Esophagus muscularis mucosa (tissue), 4 donors: Measurements from ENCODE around the gene SEMA3G. TPM values are rescaled to one million over a fixed set of nuclear protein-coding genes. Genes with fewer than 3 reads are reported as not detected.

Source experiments
- DNase-seq: peaks from one replicate; pipeline ENCODE4 v3.0.0-alpha.2; 2017; ENCODE audit errors: extremely low spot score
- H3K27ac ChIP-seq, 4 donors: fragments of 200-600 bp; sonication (generic); replicated peaks in 1 of 4; 1 replicate in 3 of 4; 2 replicates in 1 of 4; pipeline ENCODE4 v1.5.1; 2016 to 2019; ENCODE audit warnings: mild to moderate bottlenecking in 1 of 4
- H3K27me3 ChIP-seq, 4 donors: fragments of 200-600 bp; sonication (generic); one replicate each; pipeline versions ENCODE4 v1.5.1 to v1.6.0; 2016 to 2019
- H3K36me3 ChIP-seq, 4 donors: fragments of 200-600 bp; sonication (generic); one replicate each; pipeline ENCODE4 v1.5.1; 2016 to 2019
- H3K4me1 ChIP-seq, 4 donors: fragments of 200-600 bp; sonication (generic); one replicate each; pipeline ENCODE4 v1.5.1; 2016 to 2019
- H3K4me3 ChIP-seq, 4 donors: fragments of 200-600 bp; sonication (generic); 1 replicate in 2 of 4; 2 replicates in 2 of 4; pipeline ENCODE4 v1.5.1; 2016 to 2019; ENCODE audit warnings: mild to moderate bottlenecking in 4 of 4, moderate library complexity in 1 of 4
- H3K9me3 ChIP-seq, 4 donors: fragments of 200-600 bp; sonication (generic); 1 replicate in 3 of 4; 2 replicates in 1 of 4; pipeline ENCODE4 v1.5.1; 2016 to 2019
- EP300 ChIP-seq: sonication (generic); formaldehyde crosslinking; IDR thresholded peaks from one replicate; pipeline ENCODE4 v1.6.1; 2017; ENCODE audit warnings: antibody characterized with exemption
- POLR2A ChIP-seq: fragments of 450-650 bp; IDR thresholded peaks from one replicate; pipeline ENCODE4 v1.6.1; 2017; ENCODE audit warnings: antibody characterized with exemption, moderate library complexity, mild to moderate bottlenecking, low read depth
- POLR2AphosphoS5 ChIP-seq, 2 donors: sonication (generic); formaldehyde crosslinking; IDR thresholded peaks; one replicate each; pipeline ENCODE4 v1.6.1; 2017; ENCODE audit warnings: antibody characterized with exemption in 2 of 2
- WGBS: methylation state at CpG from one replicate; pipeline ENCODE4 v1.1.5; 2018; 5-methylcytosine and 5-hydroxymethylcytosine counted together
- intact Hi-C: fragments of 100-400 bp; cut with DNase I; formaldehyde crosslinking; loops from one replicate; pipeline ENCODE4 v1.15.1; 2023
- total RNA-seq, 4 donors: library from RNA; depleted of rRNA; stranded (reverse); fragments of >200 nt; gene quantifications; one replicate each; pipeline versions ENCODE4 v1.1.0 to v1.2.1, GENCODE V29; 2016
- TF ChIP-seq, protein P1 (sequence below), 3 experiments: fragments of 200-600 bp in 2 of 3; fragments of 450-650 bp in 1 of 3; sonication (generic) in 2 of 3; IDR thresholded peaks; one replicate each; pipeline ENCODE4 v1.5.1; 2017 to 2019; ENCODE audit warnings: antibody characterized with exemption in 3 of 3, mild to moderate bottlenecking in 2 of 3, moderate library complexity in 1 of 3

Gene SEMA3G
- total RNA-seq, 4 donors from 2014 or later, result 7.1 to 39.2 (median 22.2) TPM

DNA sequence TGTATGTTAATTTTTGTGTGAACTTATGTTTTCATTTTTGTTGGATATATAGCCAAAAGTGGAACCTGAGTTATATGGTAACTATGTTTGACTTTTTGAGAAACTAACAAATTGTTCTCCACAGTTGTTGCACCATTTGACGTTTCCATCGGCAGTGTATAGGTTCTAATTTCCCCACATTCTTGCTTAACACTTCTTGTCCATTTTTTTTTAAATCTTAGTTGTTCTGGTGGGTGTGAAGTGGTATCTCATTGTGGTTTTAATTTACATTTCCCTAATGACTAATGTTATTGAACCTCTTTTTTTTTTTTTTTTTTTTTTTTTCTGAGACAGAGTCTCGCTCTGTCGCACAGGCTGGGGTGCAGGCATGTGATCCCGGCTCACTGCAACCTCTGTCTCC, 18.5 kb upstream of the SEMA3G start:
- intact Hi-C loops, result no loop called here
- no peak overlapping the region for H3K4me3 ChIP-seq
- WGBS, result 85% methylated on average over 5 of the region's 5 CpGs
- H3K27ac ChIP-seq, result no peak overlapping the region
- no peak for DNase-seq
- H3K27me3 ChIP-seq, result no peaks in the 10 kb centered on the region
- H3K36me3 ChIP-seq, result peaks cover 23 to 82% (median 44%) of the 10 kb centered on the region in 4 donors
- H3K9me3 ChIP-seq, result no peaks in the 10 kb centered on the region
- no peak for TF ChIP-seq EP300
- TF ChIP-seq, protein P1, sequence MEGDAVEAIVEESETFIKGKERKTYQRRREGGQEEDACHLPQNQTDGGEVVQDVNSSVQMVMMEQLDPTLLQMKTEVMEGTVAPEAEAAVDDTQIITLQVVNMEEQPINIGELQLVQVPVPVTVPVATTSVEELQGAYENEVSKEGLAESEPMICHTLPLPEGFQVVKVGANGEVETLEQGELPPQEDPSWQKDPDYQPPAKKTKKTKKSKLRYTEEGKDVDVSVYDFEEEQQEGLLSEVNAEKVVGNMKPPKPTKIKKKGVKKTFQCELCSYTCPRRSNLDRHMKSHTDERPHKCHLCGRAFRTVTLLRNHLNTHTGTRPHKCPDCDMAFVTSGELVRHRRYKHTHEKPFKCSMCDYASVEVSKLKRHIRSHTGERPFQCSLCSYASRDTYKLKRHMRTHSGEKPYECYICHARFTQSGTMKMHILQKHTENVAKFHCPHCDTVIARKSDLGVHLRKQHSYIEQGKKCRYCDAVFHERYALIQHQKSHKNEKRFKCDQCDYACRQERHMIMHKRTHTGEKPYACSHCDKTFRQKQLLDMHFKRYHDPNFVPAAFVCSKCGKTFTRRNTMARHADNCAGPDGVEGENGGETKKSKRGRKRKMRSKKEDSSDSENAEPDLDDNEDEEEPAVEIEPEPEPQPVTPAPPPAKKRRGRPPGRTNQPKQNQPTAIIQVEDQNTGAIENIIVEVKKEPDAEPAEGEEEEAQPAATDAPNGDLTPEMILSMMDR (IDR thresholded peaks at IDR 0.05), result no peak
- TF ChIP-seq POLR2AphosphoS5 (IDR thresholded peaks at IDR 0.05), result no peak
- TF ChIP-seq POLR2A, result no peak
- H3K4me1 ChIP-seq, result peaks cover 8 to 55% (median 49%) of the 10 kb centered on the region in 4 donors

DNA sequence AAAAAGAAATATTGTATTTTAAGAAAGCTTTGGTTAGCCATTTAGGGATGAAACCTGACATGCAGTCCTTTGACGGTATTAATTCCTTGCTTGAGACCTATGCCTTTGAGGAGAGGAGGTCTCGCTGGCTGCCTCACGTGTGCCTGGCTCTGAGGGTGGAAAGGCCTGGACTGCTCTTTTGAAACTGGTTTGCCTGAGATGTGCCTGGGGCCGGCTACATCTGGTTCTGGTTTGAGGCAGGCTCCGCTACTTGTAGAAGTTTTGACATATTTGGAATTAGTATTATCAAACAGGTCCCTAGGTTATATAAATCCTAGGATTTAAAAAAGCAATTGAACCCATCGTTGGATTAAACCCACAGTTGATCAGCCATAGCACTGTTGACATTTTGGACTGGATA, 17.0 kb upstream of the SEMA3G start:
- intact Hi-C loops, result no loop called here
- Histone ChIP-seq H3K9me3 (no peaks in the 10 kb centered on the region), H3K4me3 (no peak overlapping the region), H3K36me3 (peaks cover 25 to 86% (median 52%) of the 10 kb centered on the region in 4 donors), H3K27ac (peak overlapping the region; percentile 42 to 63 (median 50)), H3K4me1 (peaks cover 7 to 54% (median 45%) of the 10 kb centered on the region in 4 donors), H3K27me3 (no peaks in the 10 kb centered on the region)
- TF ChIP-seq POLR2AphosphoS5 (IDR thresholded peaks at IDR 0.05), result peak in 1 of 2 donors; percentile 23
- TF ChIP-seq, protein P1 (IDR thresholded peaks at IDR 0.05), result no peak
- TF ChIP-seq EP300, result no peak
- no peak for TF ChIP-seq POLR2A
- DNase-seq, result no peak
- WGBS, result 50% methylated on average over 6 of the region's 6 CpGs

DNA sequence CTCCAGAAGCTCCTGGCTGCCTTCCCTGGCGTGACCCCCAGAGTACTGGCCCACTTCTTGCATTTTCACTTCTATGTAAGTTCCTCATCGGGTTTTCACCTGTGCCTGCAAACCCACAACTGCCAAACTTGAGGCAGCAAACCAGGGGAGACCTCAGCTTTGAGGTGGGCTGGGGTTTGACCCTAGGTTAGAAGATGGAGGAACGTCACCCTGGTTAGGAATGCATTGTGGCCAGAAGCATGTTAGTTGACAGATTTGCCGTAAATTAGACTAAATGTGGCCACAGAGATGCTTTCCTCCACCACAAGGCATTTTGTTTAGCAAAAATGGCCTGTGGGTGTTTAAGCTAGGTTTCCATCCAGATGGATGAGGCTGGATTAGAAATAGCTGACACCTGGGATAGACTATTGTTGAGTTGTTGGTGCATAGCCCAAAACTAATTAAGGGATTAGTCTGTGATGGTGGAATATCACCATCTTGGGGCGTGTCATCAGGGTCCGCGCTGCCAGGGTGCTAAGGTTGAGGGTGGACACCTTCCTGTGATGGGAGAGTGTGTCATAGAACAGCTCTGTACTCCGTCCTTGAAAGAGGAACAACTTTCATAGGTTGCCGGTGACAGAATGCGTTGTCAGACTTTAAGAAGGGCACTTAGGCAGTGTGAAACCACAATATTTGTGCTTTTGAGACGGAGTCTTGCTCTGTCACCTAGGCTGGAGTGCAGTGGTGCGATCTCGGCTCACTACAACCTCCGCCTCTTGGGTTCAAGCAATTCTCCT, 14.1 kb upstream of the SEMA3G start:
- no peak overlapping the region for H3K27ac ChIP-seq
- no peak overlapping the region for H3K4me3 ChIP-seq
- H3K27me3 ChIP-seq, result no peaks in the 10 kb centered on the region
- H3K9me3 ChIP-seq, result no peaks in the 10 kb centered on the region
- no peak for TF ChIP-seq POLR2A
- intact Hi-C loops, result no loop called here
- no peak for DNase-seq
- peaks cover 23 to 60% (median 48%) of the 10 kb centered on the region in 4 donors for H3K4me1 ChIP-seq
- H3K36me3 ChIP-seq, result peaks cover 25 to 67% (median 39%) of the 10 kb centered on the region in 4 donors
- WGBS, result 89% methylated on average over 14 of the region's 14 CpGs

DNA sequence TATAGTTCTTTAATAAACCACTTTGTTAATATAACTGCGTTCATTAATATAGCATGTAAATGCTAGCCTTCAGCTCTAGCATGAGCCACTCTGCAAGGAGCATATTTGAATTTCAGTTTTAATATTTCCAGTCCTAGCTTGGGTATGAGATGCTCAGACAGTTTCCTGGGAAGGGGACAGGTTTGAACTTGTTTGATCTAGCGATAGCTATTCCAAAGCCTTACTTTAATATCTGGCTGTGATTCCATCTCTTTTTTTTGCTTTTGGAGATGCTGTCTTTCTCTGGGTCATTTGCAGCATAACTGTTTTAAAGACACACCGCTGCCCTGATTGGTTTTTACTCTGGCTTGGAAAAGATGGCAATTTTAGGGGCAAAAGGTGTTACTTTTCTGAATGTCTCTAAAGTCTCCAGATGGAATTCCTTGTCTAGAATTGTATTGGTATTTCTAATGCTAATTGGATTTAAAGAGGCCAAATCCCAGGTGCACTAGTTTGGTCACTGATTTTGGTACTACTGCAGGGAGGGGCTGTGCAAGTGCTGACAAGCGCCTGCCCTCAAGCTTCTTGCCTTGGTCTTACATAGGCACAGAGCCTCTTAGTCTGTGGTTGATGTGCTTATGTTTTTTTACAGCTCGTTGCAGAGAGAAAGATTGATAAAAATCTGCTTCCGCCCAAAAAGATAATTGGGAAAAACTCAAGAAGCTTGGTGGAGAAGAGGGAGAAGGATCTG, 13.3 kb upstream of the SEMA3G start:
- intact Hi-C loops, result no loop called here
- 78% methylated on average over 6 of the region's 6 CpGs for WGBS
- Histone ChIP-seq H3K4me3 (no peak overlapping the region), H3K4me1 (peaks cover 23 to 63% (median 49%) of the 10 kb centered on the region in 4 donors), H3K27me3 (no peaks in the 10 kb centered on the region), H3K9me3 (no peaks in the 10 kb centered on the region), H3K27ac (peak overlapping the region in 1 of 4 donors; percentile 95), H3K36me3 (peaks cover 25 to 60% (median 39%) of the 10 kb centered on the region in 4 donors)
- no peak for DNase-seq
- TF ChIP-seq EP300 (no peak), POLR2A (no peak), POLR2AphosphoS5 (IDR thresholded peaks at IDR 0.05) (no peak)
- TF ChIP-seq, protein P1 (IDR thresholded peaks at IDR 0.05), result no peak

DNA sequence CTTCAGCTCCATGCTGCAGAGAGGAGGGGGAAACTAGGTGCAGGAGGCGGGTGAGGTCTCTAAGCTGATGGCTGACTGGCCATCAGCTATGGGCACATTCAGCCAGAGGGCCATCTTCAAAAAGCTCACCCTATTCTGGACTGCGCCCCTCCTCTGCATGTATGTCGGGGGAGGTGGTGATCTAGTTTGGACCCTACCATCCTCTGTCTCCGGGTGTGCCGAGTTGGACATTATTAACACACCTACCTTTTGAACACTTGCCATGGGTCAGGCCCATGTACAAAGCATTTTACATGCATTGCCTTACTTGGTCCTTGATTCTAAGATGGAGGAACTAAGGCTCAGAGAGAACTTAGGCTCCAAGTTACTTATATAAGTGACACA, 11.9 kb upstream of the SEMA3G start:
- 55% methylated on average over 4 of the region's 5 CpGs for WGBS
- H3K27ac ChIP-seq, result peak overlapping the region; percentile 93 to 95 (median 94)

More for the DNA sequence above, 11.9 kb upstream of the SEMA3G start:
- Histone ChIP-seq H3K27me3 (no peaks in the 10 kb centered on the region), H3K9me3 (no peaks in the 10 kb centered on the region), H3K4me3 (peak overlapping the region; percentile 79 to 96 (median 94)), H3K4me1 (peaks cover 23 to 55% (median 38%) of the 10 kb centered on the region in 4 donors), H3K36me3 (peaks cover 25 to 46% (median 40%) of the 10 kb centered on the region in 4 donors)
- TF ChIP-seq EP300 (no peak), POLR2A (no peak), POLR2AphosphoS5 (IDR thresholded peaks at IDR 0.05) (no peak)
- TF ChIP-seq, protein P1 (IDR thresholded peaks at IDR 0.05), result no peak
- no peak for DNase-seq
- intact Hi-C loops, result no loop called here
